ENCODE data around the gene FADS1.

DNA sequence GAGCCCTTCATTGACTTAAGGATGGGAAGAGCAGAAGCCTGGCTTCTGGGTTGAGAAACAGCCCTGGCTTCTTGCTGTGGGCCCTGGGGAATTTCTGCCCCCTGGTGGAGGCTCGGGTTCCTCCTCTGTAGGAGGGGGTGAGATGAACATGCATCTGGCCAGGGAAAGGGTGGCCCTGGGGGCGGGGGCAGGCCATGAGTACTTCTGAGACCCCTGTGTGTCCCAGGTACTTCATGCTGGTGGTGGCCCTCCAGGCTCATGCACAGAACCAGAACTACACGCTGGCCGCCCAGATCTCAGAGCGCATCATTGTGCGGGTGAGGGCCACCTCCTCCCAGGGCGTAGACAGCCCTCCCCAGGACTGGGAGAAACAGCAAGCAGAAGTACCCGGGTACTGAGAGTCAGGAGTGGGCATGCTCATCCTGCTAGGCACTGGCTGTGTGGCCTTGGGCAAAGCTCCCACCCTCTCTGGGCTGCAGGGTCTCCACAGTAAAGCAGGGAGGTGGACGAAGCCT, 40.2 kb downstream of the FADS1 start:
- TF ChIP-seq POLR2A (IDR thresholded peaks at IDR 0.05; ENCODE audit: low read length) = no peak
- no peak for TF ChIP-seq GATA1 (IDR thresholded peaks at IDR 0.05; ENCODE audit: low read depth, low read length)

All from erythroblast (primary cell).